Measurements from ENCODE around the gene GNAQ.

Gene GNAQ

DNA sequence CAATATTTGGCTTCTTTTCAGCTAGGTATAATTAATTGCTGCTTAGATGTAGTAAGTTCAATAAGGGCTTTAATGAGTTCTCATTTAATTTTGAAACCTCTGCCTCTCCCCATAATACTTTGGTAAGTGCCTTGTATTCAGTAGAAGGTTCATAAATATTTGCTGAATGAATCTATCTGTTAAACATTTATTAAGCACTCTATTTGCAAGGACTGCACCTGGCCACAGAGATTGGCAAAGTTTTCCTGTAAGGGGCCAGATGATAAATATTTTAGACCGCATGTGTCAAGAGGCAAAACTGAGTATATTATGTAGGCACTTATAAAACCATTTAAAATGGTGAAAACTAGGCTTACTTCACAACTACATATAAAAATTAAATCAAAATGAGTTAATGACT, 364.5 kb downstream of the GNAQ start:
- DNase-seq = no peak
